Right lobe of liver (tissue), 4 donors: ENCODE results near the gene MSX2.

Source experiments
- POLR2A ChIP-seq: fragments of 450-650 bp; IDR thresholded peaks from one replicate; pipeline ENCODE4 v1.6.1; 2017; ENCODE audit warnings: antibody characterized with exemption, mild to moderate bottlenecking
- TF ChIP-seq, protein P1 (sequence below), 4 donors: fragments of 200-600 bp in 3 of 4; fragments of 450-650 bp in 1 of 4; IDR thresholded peaks; one replicate each; pipeline versions ENCODE4 v1.5.1 to v1.8.0; 2016 to 2022; ENCODE audit warnings: antibody characterized with exemption in 4 of 4, mild to moderate bottlenecking in 2 of 4
- donor health status: DM: no; HTN: no; CAD: no.
- donor health status: DM: no; HTN: no; CAD: no.
- donor health status: DM: no; HTN: yes; CAD: no.

DNA sequence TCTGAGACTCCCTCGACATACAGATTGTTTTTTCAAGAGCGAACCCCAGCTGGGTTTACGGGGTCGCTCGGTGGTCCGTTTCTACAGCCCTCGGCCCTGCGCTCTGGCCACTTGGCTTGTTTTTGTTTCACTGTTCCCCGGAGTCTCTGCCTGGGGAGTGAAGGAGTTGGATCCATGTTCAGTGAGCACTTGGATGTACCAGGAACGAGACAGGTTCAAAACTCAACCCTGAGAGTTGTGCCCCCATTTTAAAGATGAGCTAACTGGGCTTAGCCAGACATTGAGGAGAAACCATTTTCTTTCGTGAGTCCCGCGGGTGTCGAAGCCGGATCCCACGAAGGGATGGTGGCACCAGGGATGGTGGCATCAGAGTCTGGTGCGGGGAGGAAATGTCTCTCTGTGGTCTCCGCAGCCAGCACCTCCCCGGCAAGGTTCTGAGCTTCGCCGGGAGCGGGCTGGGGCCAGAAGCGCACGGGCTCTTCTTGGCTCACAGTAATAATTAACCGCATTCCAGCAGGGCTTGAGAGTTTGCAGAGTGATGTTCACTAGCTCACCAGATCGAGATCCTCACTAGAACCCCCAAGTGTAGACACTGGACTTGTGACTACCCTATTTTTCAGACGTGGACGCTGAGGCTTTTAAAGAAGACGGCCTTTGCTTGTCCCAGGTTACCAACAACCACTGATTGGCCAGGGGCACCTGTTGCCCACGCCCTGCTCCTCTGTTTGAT is 1.0 kb downstream of the MSX2 start:
- TF ChIP-seq POLR2A: no peak
- TF ChIP-seq, protein P1, sequence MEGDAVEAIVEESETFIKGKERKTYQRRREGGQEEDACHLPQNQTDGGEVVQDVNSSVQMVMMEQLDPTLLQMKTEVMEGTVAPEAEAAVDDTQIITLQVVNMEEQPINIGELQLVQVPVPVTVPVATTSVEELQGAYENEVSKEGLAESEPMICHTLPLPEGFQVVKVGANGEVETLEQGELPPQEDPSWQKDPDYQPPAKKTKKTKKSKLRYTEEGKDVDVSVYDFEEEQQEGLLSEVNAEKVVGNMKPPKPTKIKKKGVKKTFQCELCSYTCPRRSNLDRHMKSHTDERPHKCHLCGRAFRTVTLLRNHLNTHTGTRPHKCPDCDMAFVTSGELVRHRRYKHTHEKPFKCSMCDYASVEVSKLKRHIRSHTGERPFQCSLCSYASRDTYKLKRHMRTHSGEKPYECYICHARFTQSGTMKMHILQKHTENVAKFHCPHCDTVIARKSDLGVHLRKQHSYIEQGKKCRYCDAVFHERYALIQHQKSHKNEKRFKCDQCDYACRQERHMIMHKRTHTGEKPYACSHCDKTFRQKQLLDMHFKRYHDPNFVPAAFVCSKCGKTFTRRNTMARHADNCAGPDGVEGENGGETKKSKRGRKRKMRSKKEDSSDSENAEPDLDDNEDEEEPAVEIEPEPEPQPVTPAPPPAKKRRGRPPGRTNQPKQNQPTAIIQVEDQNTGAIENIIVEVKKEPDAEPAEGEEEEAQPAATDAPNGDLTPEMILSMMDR (IDR thresholded peaks at IDR 0.05): no peak
